GM19023 (cell line): ENCODE results near the gene C1R.
"Not testable (repeated sequence)": the region's sequence is repeated elsewhere in the genome, so short reads cannot be mapped to it uniquely, and the experiment has no call there.

Experiments
- ATAC-seq: cut with Tn5 transposase; IDR thresholded peaks from one replicate; pipeline ENCODE4 v1.9.1; 2021; ENCODE audit warnings: mild to moderate bottlenecking, moderate library complexity; ENCODE audit not compliant: unreplicated experiment

C1R gene

DNA sequence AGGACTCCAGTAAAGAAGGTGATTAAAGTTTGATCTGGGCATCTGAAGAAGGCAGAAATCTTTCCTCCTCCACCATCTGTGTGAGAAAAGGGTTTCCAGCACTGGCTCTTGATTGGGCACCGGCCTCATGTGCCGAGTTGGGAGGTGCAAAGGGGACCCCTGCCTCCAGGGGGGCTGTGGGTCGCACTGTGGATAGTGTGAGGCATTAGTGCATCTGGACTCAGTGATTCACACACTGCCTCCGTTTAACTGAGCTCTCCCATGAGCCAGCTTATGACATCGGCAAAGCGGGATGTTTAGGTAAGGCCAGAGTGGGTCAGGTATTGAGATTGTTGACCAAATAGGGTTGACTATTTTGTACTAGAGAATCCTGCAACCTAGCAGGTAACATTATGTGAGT is 22.9 kb downstream of the C1R start:
- ATAC-seq: no peak

DNA sequence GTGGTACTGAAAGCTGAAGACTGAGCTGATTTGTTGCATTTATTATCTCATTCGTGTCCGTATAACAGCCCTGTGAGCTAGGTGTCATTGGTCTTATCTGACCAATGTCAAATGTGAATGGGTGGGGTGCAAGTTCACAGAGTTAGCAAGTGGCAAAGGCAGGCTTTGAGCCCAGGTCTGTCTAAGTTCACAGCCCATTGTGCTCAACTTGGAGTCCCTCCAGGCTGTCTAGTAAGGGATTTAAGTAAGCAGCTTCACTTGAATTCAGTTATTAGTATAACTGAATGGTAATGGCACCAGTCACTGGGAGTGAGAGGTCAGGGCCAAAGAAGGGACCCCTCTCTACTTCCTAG is 23.3 kb downstream of the C1R start:
- no peak for ATAC-seq

DNA sequence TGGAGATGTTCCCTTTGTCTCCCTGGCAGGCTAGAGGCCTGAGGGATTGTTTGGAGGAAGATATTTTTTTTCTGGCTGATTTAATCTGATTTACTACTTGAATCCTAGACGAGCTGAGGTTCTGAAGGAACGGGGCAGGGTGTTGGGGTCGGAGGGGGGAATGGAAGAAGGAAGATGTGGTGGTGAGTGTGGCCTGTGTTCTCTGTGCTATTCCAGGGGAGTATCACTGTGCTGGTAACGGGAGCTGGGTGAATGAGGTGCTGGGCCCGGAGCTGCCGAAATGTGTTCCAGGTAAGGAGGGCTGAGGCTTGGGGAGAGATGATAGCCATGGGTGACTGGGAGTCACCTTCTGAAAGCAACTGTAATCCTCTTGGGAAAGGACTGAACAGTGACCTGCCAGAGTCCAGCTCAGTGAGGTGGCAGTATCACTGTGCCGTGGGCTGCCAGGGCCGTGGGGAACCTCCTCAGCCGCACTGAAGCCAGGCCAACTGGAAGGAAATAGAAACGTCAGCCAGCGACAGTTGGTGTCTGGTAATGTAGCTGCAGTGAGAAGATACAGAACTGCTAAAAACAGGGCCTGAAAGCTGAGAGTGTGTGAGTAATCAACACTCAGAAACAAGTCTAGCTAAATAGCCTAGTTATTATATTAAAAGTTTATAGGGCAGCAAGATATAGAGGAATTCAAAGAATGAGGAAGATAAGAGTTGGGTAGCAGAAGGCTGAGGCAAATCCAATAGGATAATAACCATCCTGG is 23.8 kb downstream of the C1R start:
- ATAC-seq: no peak

DNA sequence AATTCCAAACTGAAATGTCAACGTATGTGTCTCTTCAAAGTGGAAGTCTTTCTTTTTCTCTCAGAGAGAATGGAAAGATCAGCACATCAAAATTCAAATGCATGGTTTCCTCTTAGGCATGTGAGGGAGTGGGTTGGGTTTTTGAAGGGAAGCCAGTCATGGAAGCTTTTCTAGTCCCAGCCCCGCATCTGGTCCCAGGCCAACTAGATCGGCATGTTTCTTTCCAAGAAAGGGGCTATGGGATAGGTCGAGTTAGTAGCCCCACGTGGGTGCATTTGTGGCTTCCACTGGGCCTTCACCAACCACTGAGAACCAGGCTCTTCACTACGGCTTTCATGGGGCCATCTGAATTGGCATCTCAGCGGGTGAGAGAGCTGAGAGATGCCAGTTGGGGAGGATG is 25.1 kb downstream of the C1R start:
- ATAC-seq: no peak

DNA sequence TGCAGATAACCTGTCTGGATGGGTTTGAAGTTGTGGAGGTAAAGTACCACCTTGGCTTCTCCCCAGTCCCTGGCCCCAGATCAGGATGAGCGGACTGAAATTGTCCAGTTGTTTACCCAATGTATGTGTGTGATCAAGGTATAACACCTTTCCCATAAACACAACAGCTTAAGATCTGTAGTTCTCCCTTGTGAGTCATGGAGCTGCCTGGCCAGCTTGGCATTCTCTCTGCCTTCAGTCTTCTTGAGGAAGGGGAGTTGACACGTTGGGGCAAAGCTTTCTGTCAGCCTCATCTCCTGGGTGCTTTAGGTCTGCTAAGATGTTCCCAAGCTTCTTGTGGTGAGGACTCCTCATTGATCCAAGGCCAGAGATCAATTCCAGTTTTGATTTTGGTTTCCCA is 25.6 kb downstream of the C1R start:
- ATAC-seq: no peak

DNA sequence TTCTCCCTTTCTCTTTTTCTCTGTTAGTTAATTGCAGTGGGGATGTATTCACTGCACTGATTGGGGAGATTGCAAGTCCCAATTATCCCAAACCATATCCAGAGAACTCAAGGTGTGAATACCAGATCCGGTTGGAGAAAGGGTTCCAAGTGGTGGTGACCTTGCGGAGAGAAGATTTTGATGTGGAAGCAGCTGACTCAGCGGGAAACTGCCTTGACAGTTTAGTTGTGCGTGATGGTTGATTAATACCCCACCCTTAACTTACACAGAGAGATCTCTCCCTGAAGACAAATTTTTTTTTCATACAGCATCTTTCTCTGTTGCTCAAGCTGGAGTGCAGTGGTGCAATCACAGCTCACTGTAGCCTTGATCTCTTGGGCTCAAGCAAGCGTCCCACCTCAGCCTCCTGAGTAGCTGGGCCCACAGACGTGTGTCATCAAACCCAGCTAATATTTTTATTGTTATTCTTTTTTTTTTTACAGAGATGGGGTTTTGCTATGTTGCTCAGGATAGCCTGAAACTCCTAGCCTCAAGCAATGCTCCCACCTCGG is 27.1 kb downstream of the C1R start:
- no peak for ATAC-seq

DNA sequence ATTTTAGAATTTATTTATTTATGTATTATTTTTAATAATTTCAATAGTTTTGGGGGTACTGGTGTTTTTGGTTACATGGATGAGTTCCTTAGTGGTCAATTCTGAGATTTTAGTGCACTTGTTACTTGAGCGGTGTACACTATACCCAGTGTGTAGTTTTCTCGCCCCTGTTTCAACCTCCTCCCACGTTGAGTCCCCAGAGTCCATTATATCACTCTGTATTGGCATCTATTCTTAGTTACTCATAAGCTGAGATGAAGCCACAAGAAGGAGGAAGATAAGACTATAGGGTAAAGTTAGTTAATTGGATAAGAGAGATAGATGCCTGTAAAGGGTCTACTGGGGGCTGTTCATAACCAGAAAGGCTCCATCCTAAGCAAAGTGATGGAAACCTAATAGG is 27.7 kb downstream of the C1R start:
- ATAC-seq: no peak

DNA sequence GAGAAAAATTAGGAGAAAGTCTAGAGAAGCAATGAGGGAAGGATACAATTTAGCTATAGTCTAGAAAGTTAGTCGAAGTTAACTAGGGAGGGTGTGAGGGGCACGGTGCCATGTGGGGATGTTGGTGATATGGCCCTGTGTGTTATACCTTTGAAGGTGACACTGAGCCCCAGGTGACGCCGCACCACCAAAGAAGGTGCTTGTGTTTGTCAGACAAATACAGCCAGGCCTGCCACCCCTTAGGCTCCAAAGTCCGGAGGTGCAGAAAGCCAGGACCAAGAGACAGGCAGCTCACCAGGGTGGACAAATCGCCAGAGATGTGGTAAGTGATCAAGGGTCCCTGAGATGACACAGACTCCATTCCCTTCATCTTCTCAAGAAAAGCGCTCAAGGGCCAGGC is 30.6 kb downstream of the C1R start:
- ATAC-seq: no peak

DNA sequence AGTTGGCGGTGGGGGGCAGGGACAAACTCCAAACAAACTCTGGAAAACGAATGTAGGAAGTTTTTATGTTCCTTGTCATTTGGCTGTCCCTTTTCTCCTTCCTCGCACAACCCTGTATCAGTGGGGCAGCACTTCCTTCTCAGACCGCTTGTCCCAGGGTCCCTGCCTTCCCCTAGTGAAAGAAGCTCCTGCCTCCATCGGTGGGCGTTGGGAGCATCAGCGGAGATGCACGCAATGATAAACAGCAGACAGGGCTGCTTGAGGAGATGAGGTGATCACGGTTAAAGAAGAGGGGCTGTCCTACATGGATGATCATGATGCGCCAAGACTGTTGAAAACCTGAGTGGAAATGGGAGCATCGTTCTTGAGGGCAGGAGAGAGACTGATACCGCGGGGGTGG is 31.1 kb downstream of the C1R start:
- no peak for ATAC-seq

DNA sequence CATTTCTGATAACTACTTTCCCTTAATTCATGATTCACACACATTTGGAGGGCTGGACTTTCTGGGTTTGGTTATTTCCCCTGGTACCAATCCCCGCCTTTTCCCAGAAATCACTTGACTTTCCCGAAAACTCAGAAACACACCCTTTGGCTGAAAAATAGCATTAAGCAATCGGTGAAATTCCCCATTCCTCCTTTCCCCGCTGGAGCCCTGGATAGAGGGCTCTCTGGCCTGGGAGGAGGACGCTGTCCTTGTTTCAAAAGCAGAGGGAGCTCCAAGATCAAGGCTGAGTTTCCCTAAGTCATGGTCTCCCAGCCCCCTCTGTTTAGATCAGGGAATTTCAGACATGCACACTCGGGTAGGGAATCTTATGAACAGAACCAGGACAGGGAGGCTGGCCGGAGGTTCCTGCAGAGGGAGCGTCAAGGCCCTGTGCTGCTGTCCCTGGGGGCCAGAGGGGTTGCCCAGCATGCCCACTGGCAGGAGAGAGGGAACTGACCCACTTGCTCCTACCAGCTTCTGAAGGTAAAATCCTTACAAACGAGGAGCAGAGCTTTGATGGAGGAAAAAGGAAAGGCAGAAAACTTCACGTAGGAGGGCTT is 31.8 kb downstream of the C1R start, which contains the start of gene C1S:
C1S (plus strand) TSS at position 366 of the 602 bp plus-strand sequence. CDS start 1,195 bp downstream, outside the sequence.
- ATAC-seq: no peak

DNA sequence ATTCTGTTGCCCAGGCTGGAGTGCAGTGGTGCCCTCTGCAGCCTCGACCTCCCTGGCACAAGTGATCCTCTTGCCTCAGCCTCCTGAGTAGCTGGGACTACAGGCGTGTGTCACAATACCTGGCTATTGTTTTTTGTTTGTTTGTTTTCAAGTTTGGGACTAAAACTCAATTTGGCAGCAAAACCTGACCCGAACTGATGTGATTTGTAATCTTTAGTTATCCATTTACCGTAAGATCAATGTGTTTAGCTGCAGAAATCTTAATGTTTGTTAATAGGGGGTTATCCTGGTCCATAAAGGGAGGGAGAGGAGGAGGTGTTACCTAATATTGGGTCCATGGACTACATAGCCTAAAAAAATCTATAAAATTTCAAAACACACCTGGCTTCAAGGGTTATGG is 32.5 kb downstream of the C1R start:
- no peak for ATAC-seq

DNA sequence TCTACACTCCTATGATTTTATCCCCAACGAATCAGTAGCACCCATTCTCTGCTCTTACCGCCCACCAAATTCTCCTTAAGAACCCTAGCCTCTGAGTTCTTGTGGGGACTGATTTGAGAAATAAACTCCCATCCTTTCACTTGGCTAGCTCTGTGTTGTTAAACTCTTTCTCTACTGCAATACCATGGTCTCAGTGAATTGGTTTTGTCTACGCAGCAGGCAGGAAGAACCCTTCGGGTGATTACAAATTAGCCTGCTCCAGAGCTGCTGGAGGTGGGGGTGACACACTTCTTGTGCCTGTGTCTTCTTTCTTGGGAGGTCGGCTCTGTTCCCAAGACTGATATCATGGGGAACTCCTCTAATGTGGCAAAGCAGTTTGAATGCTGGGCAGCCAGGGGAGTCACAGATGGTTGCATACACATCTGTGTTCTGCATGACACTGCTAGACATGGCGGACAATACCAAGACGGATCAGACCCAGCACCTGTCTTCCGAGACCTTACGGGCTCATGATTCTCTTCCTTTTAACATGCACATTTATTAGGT is 33.3 kb downstream of the C1R start:
- no peak for ATAC-seq

DNA sequence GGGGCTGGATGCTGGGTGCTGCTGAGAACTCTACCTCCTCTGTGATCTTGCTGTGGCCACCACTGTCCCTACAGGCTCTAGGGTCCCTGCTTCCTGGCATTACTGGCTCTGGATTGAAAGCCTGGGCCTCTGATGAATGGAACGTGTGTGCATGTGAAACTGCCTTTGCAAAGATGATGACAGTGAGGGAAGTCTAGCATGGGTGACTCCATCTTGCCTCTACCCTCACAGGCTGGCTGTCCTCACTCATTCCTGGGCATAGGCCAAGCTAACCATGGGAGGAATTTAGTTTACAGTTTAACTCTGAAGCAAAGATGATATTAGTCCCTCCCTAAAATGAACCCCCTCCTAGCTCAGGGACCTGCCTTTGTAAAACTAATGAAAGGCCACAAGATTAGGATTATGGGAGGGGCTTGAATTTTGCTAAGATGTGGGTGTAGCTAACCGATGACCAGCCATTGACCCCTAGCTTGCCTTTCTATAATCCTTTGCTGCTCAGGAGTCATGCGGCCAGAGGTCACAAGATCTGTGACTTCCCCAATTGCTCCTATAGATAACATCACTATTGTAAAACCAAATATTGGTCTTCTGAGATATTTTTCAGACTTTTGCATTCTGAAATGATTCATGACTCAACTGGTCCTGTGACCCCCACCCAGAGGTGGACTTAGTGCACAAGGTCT is 33.9 kb downstream of the C1R start:
- no peak for ATAC-seq

DNA sequence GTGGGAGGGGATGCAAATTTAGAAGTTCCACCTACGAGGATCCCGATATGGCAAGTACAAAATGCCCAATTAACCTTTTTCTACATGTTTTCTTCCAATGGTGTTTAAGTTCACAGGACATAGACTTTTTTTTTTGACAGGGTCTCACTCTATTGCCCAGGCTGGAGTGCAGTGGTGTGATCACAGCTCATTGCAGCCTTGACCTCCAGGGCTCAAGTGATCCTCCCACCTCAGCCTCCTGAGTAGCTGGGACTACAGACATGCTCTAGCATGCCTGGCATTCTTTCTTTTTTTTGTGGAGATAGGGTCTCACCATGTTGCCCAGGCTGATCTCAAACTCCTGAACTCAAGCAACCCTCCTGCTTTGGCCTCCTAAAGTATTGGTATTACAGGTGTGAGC is 36.5 kb downstream of the C1R start:
- ATAC-seq: not testable (repeated sequence)

DNA sequence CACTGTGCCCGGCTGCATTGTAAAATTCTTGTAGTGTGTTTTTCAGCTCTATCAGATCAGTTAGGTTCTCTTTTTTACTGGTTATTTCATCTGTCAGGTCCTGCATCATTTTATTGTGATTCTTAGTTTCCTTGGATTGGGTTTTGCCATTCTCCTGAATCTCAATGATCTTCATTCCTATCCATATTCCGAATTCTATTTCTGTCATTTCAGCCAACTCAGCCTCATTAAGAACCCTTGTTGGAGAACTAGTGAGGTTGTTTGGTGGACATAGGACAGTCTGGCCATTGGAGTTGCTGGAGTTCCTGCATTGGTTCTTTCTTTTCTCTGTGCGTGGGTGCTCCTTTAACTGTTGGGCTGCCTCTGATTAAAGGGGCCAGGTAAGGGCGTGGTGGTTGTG is 37.3 kb downstream of the C1R start:
- no peak for ATAC-seq

DNA sequence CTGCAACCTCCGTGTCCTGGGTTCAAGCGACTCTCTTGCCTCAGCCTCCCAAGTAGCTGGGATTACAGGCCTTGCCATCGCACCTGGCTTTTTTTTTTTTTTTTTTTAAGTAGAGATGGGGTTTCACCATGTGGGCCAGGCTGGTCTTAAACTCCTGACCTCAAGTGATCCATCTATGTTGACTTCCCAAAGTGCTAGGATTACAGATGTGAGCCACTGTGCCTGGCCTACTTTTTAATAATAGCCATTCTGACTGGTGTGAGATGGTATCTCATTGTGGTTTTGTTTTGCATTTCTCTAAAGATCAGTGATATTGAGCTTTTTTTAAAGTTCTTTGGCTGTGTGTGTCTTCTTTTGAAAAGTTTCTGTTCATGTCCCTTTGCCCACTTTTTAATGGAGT is 42.3 kb downstream of the C1R start:
- not testable (repeated sequence) for ATAC-seq

DNA sequence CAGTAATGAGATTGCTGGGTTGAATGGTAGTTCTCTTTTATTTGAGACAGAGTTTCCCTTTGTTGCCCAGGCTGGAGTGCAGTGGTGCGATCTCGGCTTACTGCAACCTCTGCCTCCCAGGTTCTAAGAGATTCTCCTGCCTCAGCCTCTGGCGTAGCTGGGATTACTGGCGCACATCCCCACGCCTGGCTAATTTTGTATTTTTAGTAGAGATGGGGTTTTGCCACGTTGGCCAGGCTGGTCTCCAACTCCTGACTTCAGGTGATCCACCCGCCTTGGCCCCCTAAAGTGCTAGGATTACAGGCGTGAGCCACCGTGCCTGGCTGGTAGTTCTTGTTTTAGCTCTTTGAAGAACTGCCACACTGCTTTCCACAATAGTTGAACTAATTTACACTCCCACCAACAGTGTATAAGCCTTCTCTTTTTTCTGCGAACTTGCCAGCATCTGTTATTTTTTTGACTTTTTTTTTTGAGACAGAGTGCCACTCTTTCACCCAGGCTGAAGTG is 42.7 kb downstream of the C1R start:
- ATAC-seq: not testable (repeated sequence)

DNA sequence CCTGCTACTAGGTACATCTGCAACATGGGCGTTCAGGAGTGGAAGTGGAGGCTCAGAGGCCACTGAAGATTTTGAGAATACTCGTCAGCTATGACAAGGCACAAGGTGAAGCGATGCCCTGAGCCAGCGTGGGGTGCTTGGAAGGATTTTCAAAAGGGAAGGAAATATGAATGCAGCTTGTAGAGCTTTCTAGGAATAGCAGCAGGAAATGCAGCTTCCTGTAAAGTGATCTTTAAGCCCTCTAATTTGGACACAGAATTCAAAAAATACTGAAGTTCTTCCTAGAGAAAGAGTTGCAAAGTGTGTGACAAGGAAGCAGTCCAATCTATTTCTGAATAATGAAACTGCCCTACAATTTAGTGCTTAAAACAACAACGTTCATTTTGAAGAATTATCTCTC is 44.9 kb downstream of the C1R start:
- ATAC-seq: no peak

DNA sequence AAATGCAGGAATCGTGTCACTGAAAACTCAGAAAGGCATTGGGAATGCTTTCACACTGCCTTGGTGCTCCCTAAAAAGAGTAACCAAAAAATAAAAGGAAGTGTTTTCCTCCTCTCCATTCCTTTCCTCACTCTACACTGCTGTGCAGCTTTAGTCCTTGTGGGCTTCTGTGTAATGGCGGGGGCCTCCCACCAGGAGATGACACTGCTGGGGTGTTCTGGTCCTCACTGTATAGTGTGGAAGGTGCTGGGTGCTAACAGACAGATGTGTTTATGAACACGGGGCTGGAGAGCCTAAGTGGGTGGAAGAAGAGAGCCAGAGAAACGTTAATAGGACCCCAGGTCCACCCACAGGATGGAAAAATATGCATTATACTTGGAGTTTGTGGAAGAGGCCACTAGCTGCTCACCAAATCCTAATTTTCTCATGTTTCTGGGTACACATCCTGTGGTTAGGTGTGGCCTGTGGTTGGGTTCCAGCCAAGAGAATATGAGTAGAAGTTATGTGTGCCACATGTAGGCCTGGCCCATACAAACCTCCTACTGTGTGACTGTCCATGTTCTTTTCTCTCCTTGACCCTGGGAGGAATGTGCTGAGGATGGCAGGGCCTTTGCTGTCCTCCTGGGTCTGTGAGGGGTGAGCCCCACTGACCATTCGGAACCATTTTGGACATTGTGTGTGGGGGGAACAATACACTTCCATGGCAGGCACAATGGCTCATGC is 45.7 kb downstream of the C1R start:
- ATAC-seq: no peak

DNA sequence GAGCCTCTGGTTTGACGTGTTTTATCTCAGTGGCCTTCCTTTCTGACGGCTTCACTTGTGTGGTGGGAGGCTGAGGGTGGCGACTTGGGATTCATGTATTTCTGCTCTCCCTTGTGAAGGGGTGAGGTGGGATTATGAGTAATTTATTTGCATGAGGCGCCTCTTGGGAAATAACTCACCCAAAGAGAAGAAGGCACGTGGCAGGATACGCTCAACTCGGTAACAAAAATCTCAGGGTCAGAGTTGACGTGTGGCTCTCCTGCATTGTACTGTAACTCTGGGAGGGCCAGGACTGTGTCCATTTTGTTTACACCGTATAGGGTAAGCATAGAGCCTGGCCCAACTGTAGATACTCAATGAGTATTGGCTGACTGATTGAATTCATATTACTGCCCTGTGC is 46.3 kb downstream of the C1R start:
- no peak for ATAC-seq

DNA sequence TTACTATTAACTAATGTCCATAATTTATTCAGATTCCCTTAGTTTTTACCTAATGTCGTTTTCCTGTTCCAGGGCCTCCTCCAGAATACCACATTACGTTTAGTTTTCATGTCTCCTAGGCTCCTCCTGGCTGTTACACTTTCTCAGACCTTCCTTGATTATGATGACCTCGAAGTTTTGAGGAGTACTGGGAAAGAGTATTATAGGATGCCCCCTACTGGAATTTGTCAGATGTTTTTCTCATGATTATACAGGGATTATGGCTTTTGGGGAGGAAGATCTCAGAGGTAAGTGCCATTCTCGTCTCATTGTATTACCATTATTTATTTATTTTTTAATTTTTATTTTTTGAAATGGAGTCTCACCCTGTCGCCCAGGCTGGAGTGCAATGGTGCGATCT is 49.4 kb downstream of the C1R start:
- no peak for ATAC-seq
